Measurements from ENCODE around the gene FAM3B. TPM values are rescaled to one million over a fixed set of nuclear protein-coding genes. Genes with fewer than 3 reads are reported as not detected.

The FAM3B gene
- total RNA-seq, 1 donor from 2014 or later: not detected

GRCh38 chr21:41349619-41350390 is 33.2 kb downstream of the FAM3B start:
- intact Hi-C loops (cut with micrococcal nuclease): no loop called here

GRCh38 chr21:41350436-41351155 is 34.0 kb downstream of the FAM3B start:
- intact Hi-C loops (cut with micrococcal nuclease): no loop called here

GRCh38 chr21:41357546-41357945 is 40.9 kb downstream of the FAM3B start:
- intact Hi-C loops (cut with micrococcal nuclease): no loop called here

- intact Hi-C loops (cut with micrococcal nuclease): no loop called here
Observed at GRCh38 chr21:41358193-41359166, 41.9 kb downstream of the FAM3B start.

GRCh38 chr21:41359286-41359685 is 42.7 kb downstream of the FAM3B start:
- intact Hi-C loops (cut with micrococcal nuclease): no loop called here

GRCh38 chr21:41359754-41360071 is 43.1 kb downstream of the FAM3B start:
- intact Hi-C loops (cut with micrococcal nuclease): loop anchor here (2.0 to 10.0 kb wide), 3 partner anchors 643 to 1165 kb away; no protein-coding TSS in a partner anchor

GRCh38 chr21:41360072-41360821 is 43.6 kb downstream of the FAM3B start:
- intact Hi-C loops (cut with micrococcal nuclease): loop anchor here (2.0 to 10.0 kb wide), 3 partner anchors 643 to 1165 kb away; no protein-coding TSS in a partner anchor

GRCh38 chr21:41361053-41361785 is 44.6 kb downstream of the FAM3B start:
- intact Hi-C loops (cut with micrococcal nuclease): loop anchor here (1.0 to 10.0 kb wide), 4 partner anchors 194 to 1164 kb away; no protein-coding TSS in a partner anchor

GRCh38 chr21:41361786-41362604 is 45.4 kb downstream of the FAM3B start, which contains the start of gene MX2:
MX2 (plus strand) TSS chr21:41362027; CDS start chr21:41376907, 14,880 bp downstream.
- intact Hi-C loops (cut with micrococcal nuclease): loop anchor here (1.0 to 10.0 kb wide), 9 partner anchors 8 to 1163 kb away; partner anchors contain the start of genes MX1 and ZBTB21

GRCh38 chr21:41362605-41363369 is 46.2 kb downstream of the FAM3B start:
- intact Hi-C loops (cut with micrococcal nuclease): loop anchor here (1.0 to 10.0 kb wide), 7 partner anchors 8 to 1162 kb away; partner anchors contain the start of genes MX1 and ZBTB21

GRCh38 chr21:41363370-41364270 is 47.0 kb downstream of the FAM3B start:
- intact Hi-C loops (cut with micrococcal nuclease): loop anchor here (5.0 to 10.0 kb wide), 2 partner anchors 859 to 1161 kb away; no protein-coding TSS in a partner anchor

- intact Hi-C loops (cut with micrococcal nuclease): loop anchor here (5.0 to 10.0 kb wide), 2 partner anchors 858 to 1160 kb away; no protein-coding TSS in a partner anchor
Observed at GRCh38 chr21:41364308-41364707, 47.7 kb downstream of the FAM3B start.

GRCh38 chr21:41365377-41366107 is 48.9 kb downstream of the FAM3B start:
- intact Hi-C loops (cut with micrococcal nuclease): loop anchor here (10.0 kb wide), 1 partner anchor 1159 kb away; no protein-coding TSS in a partner anchor

- intact Hi-C loops (cut with micrococcal nuclease): loop anchor here (10.0 kb wide), 1 partner anchor 1158 kb away; no protein-coding TSS in a partner anchor
Observed at GRCh38 chr21:41366522-41367151, 50.0 kb downstream of the FAM3B start.

- intact Hi-C loops (cut with micrococcal nuclease): loop anchor here (10.0 kb wide), 1 partner anchor 1157 kb away; no protein-coding TSS in a partner anchor
Observed at GRCh38 chr21:41367301-41367944, 50.8 kb downstream of the FAM3B start.

Measured in T-helper 1 cell treated with Interleukin-12 subunit alpha and Interleukin-12 subunit beta and Interleukin-4 antibody, amounts not matched to agents 30 ng/mL and 1 ng/mL, for 36 hours (primary cell).